ENCODE results near the gene FAM171A1. TPM values are rescaled to one million over a fixed set of nuclear protein-coding genes. Genes with fewer than 3 reads are reported as not detected.

FAM171A1 gene
- polyA plus RNA-seq, 1 of the 3 experiments (the other 2 are of a cell fraction): 26.3 TPM

- WGBS (ENCODE audit: low lambda C conversion rate): 12% methylated on average over 3 of the region's 70 CpGs
- H3K79me2 ChIP-seq (ENCODE audit: insufficient read depth): peaks cover 46% of the 10 kb centered on the region
- H2AFZ ChIP-seq (ENCODE audit: low read depth): peak within 1 kb of the TSS; percentile 85
- H3K4me1 ChIP-seq (ENCODE audit: control insufficient read depth in 1 of 2, insufficient read depth in 2 of 2, low read depth in 1 of 2, low read length in 1 of 2): peaks cover 4 to 25% of the 10 kb centered on the region in 2 experiments
- TF ChIP-seq EP300 (IDR thresholded peaks at IDR 0.05; ENCODE audit: borderline replicate concordance in 1 of 2, low read depth in 1 of 2, low read length in 1 of 2) (no peak), POLR2AphosphoS5 (IDR thresholded peaks at IDR 0.05; ENCODE audit: low read depth, low read length) (peak; percentile 82), USF1 (IDR thresholded peaks at IDR 0.05; ENCODE audit: borderline replicate concordance, low read depth) (no peak), RFX5 (IDR thresholded peaks at IDR 0.05; ENCODE audit: low read length) (no peak), CTCF (IDR thresholded peaks at IDR 0.05) (peak; percentile 28), SMC3 (IDR thresholded peaks at IDR 0.05; ENCODE audit: low read depth, low read length) (no peak), FOSL2 (IDR thresholded peaks at IDR 0.05; ENCODE audit: borderline replicate concordance, low read depth) (no peak), MXI1 (IDR thresholded peaks at IDR 0.05; ENCODE audit: low read depth, low read length) (peak; percentile 87), YY1 (IDR thresholded peaks at IDR 0.05; ENCODE audit: low read depth) (peak; percentile 86), RCOR1 (IDR thresholded peaks at IDR 0.05; ENCODE audit: low read length) (no peak), TAF1 (IDR thresholded peaks at IDR 0.05; ENCODE audit: borderline replicate concordance, low read depth, low read length) (peak; percentile 91), REST (IDR thresholded peaks at IDR 0.05; ENCODE audit: low read depth, low read length) (peak; percentile 34; the same call in 1 of the 2 replicates), SIN3A (IDR thresholded peaks at IDR 0.05; ENCODE audit: borderline replicate concordance, low read depth, low read length) (peak; percentile 51; the same call in 1 of the 2 replicates), RAD21 (IDR thresholded peaks at IDR 0.05; ENCODE audit: low read length) (peak; percentile 15; the same call in 1 of the 2 replicates), MAX (IDR thresholded peaks at IDR 0.05; ENCODE audit: low read depth) (peak; percentile 74; the same call in 1 of the 2 replicates)
- H4K20me1 ChIP-seq (ENCODE audit: insufficient read depth): peaks cover 12% of the 10 kb centered on the region; the same call in 1 of the 2 replicates
- H3K4me3 ChIP-seq (ENCODE audit: low read depth in 2 of 2, low read length in 1 of 2): peak within 1 kb of the TSS; percentile 77 to 92
- ChIA-PET POLR2A (interaction anchor here (1.1 kb wide), 1 partner anchor 202 kb away, joined by 4 read pairs; no protein-coding TSS in a partner anchor), CTCF (interaction anchor here (0.7 to 2.0 kb wide), 6 partner anchors 10 to 203 kb away, joined by 3 to 7 read pairs (median 4); partner anchors contain the start of gene FAM171A1)
- no peaks in the 10 kb centered on the region for H3K36me3 ChIP-seq (replicated peaks in 1 of 2; ENCODE audit: control insufficient read depth in 1 of 2, insufficient read depth in 2 of 2, low read length in 1 of 2)
- no peak for DNase-seq
- H3K9me2 ChIP-seq: no peaks in the 10 kb centered on the region
- H3K4me2 ChIP-seq: peak within 1 kb of the TSS; percentile 88
- H3K27me3 ChIP-seq (ENCODE audit: insufficient read depth): no peaks in the 10 kb centered on the region
- H3K27ac ChIP-seq (ENCODE audit: low read depth in 2 of 2, low read length in 1 of 2): peak within 1 kb of the TSS; percentile 73 to 88
- no peaks in the 10 kb centered on the region for H3F3A ChIP-seq (replicated peaks; ENCODE audit: insufficient read depth)
- H3K9me3 ChIP-seq: no peaks in the 10 kb centered on the region
- peak within 1 kb of the TSS; percentile 83 for H3K9ac ChIP-seq
These were observed 202.8 kb downstream of the FAM171A1 start, which contains the start of gene NMT2 for GRCh38 chr10:15168291-15168785. TSS of gene NMT2 (minus strand) at chr10:15168693. CDS start at chr10:15168612, 81 bp downstream.
